ENCODE results near the gene P4HA1.

The P4HA1 gene

GRCh38 chr10:73093922-73094850 is 2.5 kb downstream of the P4HA1 start:
- no peak for DNase-seq (ENCODE audit: low read depth in 2 of 2)

DNA sequence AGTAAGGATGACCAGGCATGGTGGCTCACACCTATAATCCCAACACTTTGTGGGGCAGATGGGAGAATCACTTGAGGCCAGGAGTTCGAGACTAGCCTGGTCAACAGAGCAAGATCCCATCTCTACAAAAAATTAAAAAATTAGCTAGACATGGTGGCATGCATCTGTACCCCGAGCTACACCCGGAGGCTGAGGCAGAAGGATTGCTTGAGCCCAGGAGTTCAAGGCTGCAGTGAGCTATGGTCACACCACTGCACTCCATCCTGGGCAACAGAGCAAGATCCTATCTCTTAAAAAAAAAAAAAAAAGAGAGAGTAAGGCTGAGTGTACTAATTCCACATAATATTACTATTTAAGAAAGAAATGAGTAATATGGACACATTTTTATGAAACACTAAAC is 3.8 kb downstream of the P4HA1 start:
- DNase-seq (ENCODE audit: low read depth in 2 of 2), result no peak

DNA sequence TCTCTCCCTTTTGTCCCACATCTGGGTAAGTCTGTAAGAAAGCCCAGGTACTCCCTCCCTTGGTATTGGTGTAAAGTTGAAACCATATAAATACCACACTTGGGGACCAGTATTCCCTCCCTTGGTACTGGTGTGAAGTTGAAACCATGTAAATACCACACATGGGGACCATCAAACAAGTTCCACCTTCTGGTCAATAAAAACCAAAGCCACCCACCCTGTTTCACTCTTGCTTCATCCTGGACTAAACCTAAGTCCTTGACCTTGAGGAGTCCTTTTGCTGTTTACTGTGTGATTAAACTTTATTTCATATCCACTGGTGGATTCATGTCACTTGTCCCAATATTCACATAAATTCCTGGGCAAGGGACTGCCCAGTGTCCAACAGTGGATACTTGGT is 8.4 kb downstream of the P4HA1 start:
- no peak for DNase-seq (ENCODE audit: low read depth in 2 of 2)

DNA sequence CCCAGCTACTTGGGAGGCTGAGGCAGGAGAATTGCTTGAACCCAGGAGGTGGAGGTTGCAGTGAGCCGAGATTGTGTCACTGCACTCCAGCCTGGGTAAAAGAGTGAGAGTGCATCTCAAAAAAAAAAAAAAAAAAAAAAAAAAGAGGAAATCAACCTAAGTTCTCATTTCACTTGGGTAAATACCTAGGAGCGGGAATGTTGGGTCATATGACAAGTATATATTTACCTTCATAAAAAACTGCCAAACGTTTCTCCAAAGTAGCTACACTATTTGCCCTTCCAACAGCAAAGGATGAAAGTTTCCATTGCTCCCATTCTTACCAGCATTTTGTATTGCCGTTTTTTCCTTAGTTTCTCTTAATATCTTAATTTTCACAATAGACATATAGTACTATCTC is 9.8 kb downstream of the P4HA1 start:
- no peak for DNase-seq (ENCODE audit: low read depth in 2 of 2)

DNA sequence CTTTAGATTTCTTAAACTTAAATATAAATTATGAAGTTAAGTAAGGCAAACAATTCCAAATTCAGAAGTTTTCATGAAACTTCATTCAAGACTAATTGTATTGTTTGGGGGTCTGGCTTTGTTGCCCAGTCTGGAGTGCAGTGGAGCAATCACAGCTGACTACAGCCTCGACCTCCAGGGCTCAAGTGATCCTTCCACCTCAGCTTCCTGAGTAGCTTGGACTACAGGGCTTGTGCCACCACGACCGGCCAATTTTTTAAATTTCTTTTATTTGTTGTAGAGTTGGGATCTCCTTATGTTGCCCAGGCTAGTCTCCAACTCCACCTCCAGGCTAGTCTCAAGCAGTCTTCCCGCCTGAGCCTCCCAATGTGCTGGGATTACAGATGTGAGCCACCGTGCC is 12.5 kb downstream of the P4HA1 start:
- no peak for DNase-seq (ENCODE audit: low read depth in 2 of 2)

GRCh38 chr10:73083221-73083620 is 13.4 kb downstream of the P4HA1 start:
- no peak for DNase-seq (ENCODE audit: low read depth in 2 of 2)

DNA sequence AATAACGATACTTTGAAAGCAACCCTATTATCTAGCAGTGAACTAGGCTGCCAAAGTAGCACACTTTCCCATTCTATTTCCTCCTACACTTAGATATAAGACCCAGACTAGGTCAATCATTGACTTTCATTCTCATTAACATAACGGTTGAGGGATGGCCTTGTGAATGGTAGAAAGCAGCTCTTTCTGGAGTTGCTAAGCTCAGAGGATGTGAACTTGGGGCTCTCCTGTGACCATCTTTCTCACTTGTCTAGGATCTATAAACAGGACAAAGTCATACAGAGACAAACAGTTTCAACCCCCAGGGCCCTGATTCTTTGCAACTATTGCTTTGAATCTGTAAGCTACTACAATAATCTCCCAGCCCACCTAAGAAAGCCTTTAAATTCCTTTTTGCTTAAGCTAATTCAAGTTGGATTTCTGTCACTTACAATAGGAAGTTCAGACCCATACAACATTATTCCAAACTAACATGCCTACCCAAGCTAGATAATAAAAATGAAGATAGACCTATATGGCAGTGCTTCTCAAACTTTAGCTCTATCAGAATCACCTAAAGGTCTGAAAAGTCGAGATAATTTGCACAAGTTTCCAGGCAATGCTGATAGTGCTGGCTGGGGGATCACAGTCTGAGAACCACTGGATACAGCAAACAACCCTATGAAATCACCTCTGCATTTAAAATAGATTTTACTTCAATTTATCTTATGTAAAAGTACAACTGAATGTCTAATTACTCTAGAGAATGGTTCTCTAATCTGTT is 16.7 kb downstream of the P4HA1 start:
- no peak for DNase-seq (ENCODE audit: low read depth in 2 of 2)

- DNase-seq (ENCODE audit: low read depth in 2 of 2), result no peak
Observed at GRCh38 chr10:73076360-73077183, 20.1 kb downstream of the P4HA1 start.

DNA sequence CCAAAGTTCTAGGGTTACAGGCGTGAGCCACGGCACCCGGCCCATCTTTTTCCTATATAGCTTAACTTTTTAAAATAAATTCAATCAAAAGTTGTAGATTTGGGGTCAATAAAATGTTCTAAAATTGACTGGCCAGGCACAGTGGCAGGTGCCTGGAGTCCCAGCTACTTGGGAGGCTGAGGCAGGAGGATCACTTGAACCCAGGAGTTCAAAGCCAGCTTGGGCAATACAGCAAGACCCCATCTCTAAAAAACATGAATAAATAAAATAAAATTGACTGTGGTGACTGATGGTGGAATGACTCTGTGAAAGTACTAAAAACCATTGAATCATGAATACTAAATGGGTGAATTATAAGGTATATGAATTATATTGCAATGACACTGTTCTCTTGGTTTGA is 20.8 kb downstream of the P4HA1 start:
- no peak for DNase-seq (ENCODE audit: low read depth in 2 of 2)

DNA sequence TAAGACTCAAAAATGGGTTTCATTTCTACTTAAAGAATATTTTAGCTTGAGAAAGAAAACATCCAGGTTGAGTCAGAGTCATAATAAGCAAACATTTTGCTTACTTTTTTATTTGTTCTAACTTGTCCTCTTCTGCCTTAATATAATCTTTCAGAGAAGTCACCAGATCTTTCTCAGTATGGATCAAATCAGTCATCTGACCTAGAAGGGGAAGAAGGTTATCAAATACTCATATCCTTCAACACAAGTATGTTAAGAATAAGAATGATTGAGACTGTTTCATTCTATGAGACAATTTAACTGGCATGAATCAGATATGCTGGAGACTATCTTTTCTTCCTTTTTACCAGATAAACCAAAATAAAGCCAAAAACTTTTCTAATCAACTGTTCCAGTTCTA is 23.0 kb downstream of the P4HA1 start:
- no peak for DNase-seq (ENCODE audit: low read depth in 2 of 2)

- no peak for DNase-seq (ENCODE audit: low read depth in 2 of 2)
Observed at GRCh38 chr10:73065441-73065840, 31.2 kb downstream of the P4HA1 start.

- no peak for DNase-seq (ENCODE audit: low read depth in 2 of 2)
Observed at GRCh38 chr10:73061743-73062142, 34.9 kb downstream of the P4HA1 start.

- DNase-seq (ENCODE audit: low read depth in 2 of 2), result no peak
Observed at GRCh38 chr10:73060738-73061635, 35.7 kb downstream of the P4HA1 start.

GRCh38 chr10:73060173-73060572 is 36.5 kb downstream of the P4HA1 start:
- DNase-seq (ENCODE audit: low read depth in 2 of 2), result no peak

GRCh38 chr10:73058057-73058591 is 38.5 kb downstream of the P4HA1 start:
- DNase-seq (ENCODE audit: low read depth in 2 of 2), result no peak

- DNase-seq (ENCODE audit: low read depth in 2 of 2), result no peak
Observed at GRCh38 chr10:73054286-73054685, 42.4 kb downstream of the P4HA1 start.

- DNase-seq (ENCODE audit: low read depth in 2 of 2), result no peak
Observed at GRCh38 chr10:73053275-73053674, 43.4 kb downstream of the P4HA1 start.

DNA sequence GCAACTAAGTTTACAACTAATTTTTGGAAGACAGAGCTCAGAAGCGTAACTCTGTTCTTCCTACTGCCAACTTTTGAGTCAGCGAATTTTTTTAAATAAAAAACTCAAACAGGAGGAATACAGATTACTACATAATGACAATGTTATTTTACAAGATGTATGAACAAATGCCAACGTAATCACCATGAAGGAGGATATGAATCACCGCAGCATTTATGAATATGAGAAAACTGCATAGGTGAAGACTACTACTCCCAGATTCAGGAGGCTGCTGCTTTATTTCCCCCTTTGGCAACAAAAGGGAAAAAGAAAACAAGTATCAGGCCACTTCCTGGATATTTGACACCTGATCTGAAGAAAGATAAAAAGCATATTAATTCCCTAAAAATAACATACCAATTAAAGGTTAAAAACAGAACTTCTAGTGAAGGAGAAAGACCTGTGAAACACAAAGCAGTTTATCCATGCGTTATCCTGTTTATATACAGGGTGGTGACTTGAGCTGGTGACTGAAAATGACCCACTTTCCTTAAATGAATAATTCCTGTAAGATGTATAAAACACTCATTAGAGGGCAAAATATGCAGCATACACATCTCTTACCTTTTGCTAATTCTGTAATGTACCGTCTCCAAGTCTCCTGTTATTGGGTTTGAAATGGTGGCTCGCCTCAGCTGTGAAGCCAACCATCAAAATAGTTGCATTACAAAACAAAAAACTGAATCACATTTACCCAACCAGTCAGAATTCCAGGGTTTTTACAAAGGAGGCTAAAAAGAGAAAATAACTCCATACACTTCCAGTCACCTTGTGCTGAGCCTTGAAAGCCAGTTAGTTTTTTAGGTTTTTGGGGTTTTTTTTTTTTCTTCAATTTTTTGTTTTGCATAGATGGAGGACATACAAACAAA is 52.0 kb downstream of the P4HA1 start:
- DNase-seq (ENCODE audit: low read depth in 2 of 2), result no peak

- DNase-seq (ENCODE audit: low read depth in 2 of 2), result no peak
Observed at GRCh38 chr10:73043766-73044377, 52.8 kb downstream of the P4HA1 start.

All from activated CD4-positive, alpha-beta T cell treated with anti-CD3 and anti-CD28 coated beads for 24 hours (primary cell).